Ramos (cell line): ENCODE results near the gene VAMP5.
"Not testable (repeated sequence)": the region's sequence is repeated elsewhere in the genome, so short reads cannot be mapped to it uniquely, and the experiment has no call there.

Experiments used
- in situ Hi-C: fragments of 300-500 bp; cut with MboI; formaldehyde crosslinking; loops from one replicate; pipeline ENCODE4 v1.14.3; 2022; ENCODE audit warnings: low sequenced_read_pairs; ENCODE audit not compliant: unreplicated experiment

Gene VAMP5

GRCh38 chr2:85549826-85550225 lies 34.4 kb upstream of the VAMP5 start:
- in situ Hi-C loops = loop anchor here (5.0 kb wide), 1 partner anchor 128 kb away; no protein-coding TSS in a partner anchor

- in situ Hi-C loops = loop anchor here (5.0 kb wide), 1 partner anchor 128 kb away; no protein-coding TSS in a partner anchor
Measured at GRCh38 chr2:85550486-85550885, 33.7 kb upstream of the VAMP5 start.

- in situ Hi-C loops = loop anchor here (5.0 kb wide), 1 partner anchor 130 kb away; no protein-coding TSS in a partner anchor
Measured at GRCh38 chr2:85551698-85552678, 32.2 kb upstream of the VAMP5 start.

GRCh38 chr2:85553184-85553583 lies 31.0 kb upstream of the VAMP5 start:
- in situ Hi-C loops = loop anchor here (5.0 kb wide), 1 partner anchor 131 kb away; no protein-coding TSS in a partner anchor

- in situ Hi-C loops = loop anchor here (5.0 kb wide), 1 partner anchor 133 kb away; no protein-coding TSS in a partner anchor
Measured at GRCh38 chr2:85554980-85555612, 29.1 kb upstream of the VAMP5 start.

GRCh38 chr2:85557130-85557529 lies 27.1 kb upstream of the VAMP5 start:
- in situ Hi-C loops = no loop called here

GRCh38 chr2:85558160-85558559 lies 26.1 kb upstream of the VAMP5 start:
- in situ Hi-C loops = no loop called here

GRCh38 chr2:85560403-85560726 lies 23.9 kb upstream of the VAMP5 start:
- in situ Hi-C loops = not testable (repeated sequence)

- in situ Hi-C loops = no loop called here
Measured at GRCh38 chr2:85560812-85561279, 23.4 kb upstream of the VAMP5 start.

GRCh38 chr2:85561280-85562212 lies 22.7 kb upstream of the VAMP5 start, which contains the start of gene GGCX:
Gene GGCX, minus strand, starts transcription at chr2:85561493. Its CDS starts 65 bp downstream, at chr2:85561428.
- in situ Hi-C loops = no loop called here

- in situ Hi-C loops = no loop called here
Measured at GRCh38 chr2:85564144-85564563, 20.1 kb upstream of the VAMP5 start.

GRCh38 chr2:85566265-85566664 lies 18.0 kb upstream of the VAMP5 start:
- in situ Hi-C loops = no loop called here

- in situ Hi-C loops = no loop called here
Measured at GRCh38 chr2:85575739-85576138, 8.5 kb upstream of the VAMP5 start.

- in situ Hi-C loops = no loop called here
Measured at GRCh38 chr2:85577063-85577385, 7.2 kb upstream of the VAMP5 start.

- in situ Hi-C loops = no loop called here
Measured at GRCh38 chr2:85577386-85578242, 6.6 kb upstream of the VAMP5 start, which contains the start of gene VAMP8. Gene VAMP8, plus strand, starts transcription at chr2:85577586. Its CDS starts 61 bp downstream, at chr2:85577647.

GRCh38 chr2:85578243-85579180 lies 5.7 kb upstream of the VAMP5 start:
- in situ Hi-C loops = no loop called here

- in situ Hi-C loops = no loop called here
Measured at GRCh38 chr2:85579266-85579935, 4.8 kb upstream of the VAMP5 start.
